K562 (cell line): ENCODE measurements around the gene NKAIN1. TPM values are rescaled to one million over a fixed set of nuclear protein-coding genes. Genes with fewer than 3 reads are reported as not detected.

Experiments
- ARID2 ChIP-seq: fragments of 450-650 bp; IDR thresholded peaks from 2 replicates; pipeline ENCODE4 v1.6.1; 2017; ENCODE audit warnings: antibody characterized with exemption, mild to moderate bottlenecking
- CBX1 ChIP-seq: sonication (generic); IDR thresholded peaks from 2 replicates; pipeline ENCODE4 v1.6.1; 2016; ENCODE audit warnings: antibody characterized with exemption, low read depth, mild to moderate bottlenecking
- CHCHD3 ChIP-seq: fragments of 250-450 bp; sonication (Bioruptor Pico); IDR thresholded peaks from 2 replicates; pipeline ENCODE4 v2.1.2; 2022; ENCODE audit warnings: mild to moderate bottlenecking
- CTBP1 ChIP-seq: fragments of 450-650 bp; IDR thresholded peaks from 2 replicates; pipeline ENCODE4 v1.6.1; 2016; ENCODE audit warnings: borderline replicate concordance
- ERF ChIP-seq: fragments of 450-650 bp; formaldehyde crosslinking; IDR thresholded peaks from 2 replicates; pipeline ENCODE4 v1.4.0; 2020; ENCODE audit warnings: mild to moderate bottlenecking, mixed read lengths
- ETV5 ChIP-seq: sonication (generic); formaldehyde crosslinking; IDR thresholded peaks from 2 replicates; pipeline ENCODE4 v1.4.0; 2020; ENCODE audit warnings: low read depth, mild to moderate bottlenecking, missing genetic modification reagents
- GTF2E2 ChIP-seq: fragments of 200-800 bp; sonication (Bioruptor generic); IDR thresholded peaks from 2 replicates; pipeline ENCODE4 v1.6.1; 2016; ENCODE audit warnings: missing genetic modification characterization, missing compliant biosample characterization
- NR2C2 ChIP-seq, 2 experiments: fragments of 200-800 bp in 1 of 2; sonication (Bioruptor generic) in 1 of 2; sonication (generic) in 1 of 2; formaldehyde crosslinking in 1 of 2; IDR thresholded peaks; 2 replicates each; pipeline versions ENCODE4 v1.6.1 to v1.8.0; 2016 to 2022; ENCODE audit warnings: mild to moderate bottlenecking in 1 of 2, missing compliant biosample characterization in 1 of 2, missing genetic modification characterization in 1 of 2, missing genetic modification reagents in 1 of 2
- SMAD4 ChIP-seq: fragments of 250-450 bp; sonication (Bioruptor Pico); conservative IDR thresholded peaks from 2 replicates; pipeline ENCODE4 v1.8.0; 2021; ENCODE audit warnings: inconsistent platforms, mild to moderate bottlenecking, moderate library complexity
- SNRNP70 ChIP-seq: fragments of 200-400 bp; formaldehyde crosslinking; optimal IDR thresholded peaks from 2 replicates; pipeline ENCODE3; 2017; ENCODE audit warnings: low read depth, low read length
- TEAD2 ChIP-seq: fragments of 450-650 bp; IDR thresholded peaks from 2 replicates; pipeline ENCODE4 v1.6.1; 2016; ENCODE audit warnings: missing genetic modification characterization, control low read depth, missing compliant biosample characterization
- XRCC4 ChIP-seq: IDR thresholded peaks from one replicate; pipeline ENCODE4 v1.6.1; 2011; ENCODE audit not compliant: insufficient read depth, insufficient read length; ENCODE audit errors: extremely low read depth
- ZNF717 ChIP-seq: fragments of 250-450 bp; sonication (Bioruptor Pico); IDR thresholded peaks from 2 replicates; pipeline ENCODE4 v1.5.0; 2021
- ZNF766 ChIP-seq: fragments of 200-800 bp; sonication (Bioruptor generic); conservative IDR thresholded peaks from 2 replicates; pipeline ENCODE4 v1.6.1; 2016; ENCODE audit warnings: missing genetic modification characterization, missing compliant biosample characterization
- ZNF780A ChIP-seq: fragments of 250-450 bp; sonication (Bioruptor Pico); IDR thresholded peaks from 2 replicates; pipeline ENCODE4 v1.5.0; 2021; ENCODE audit warnings: mild to moderate bottlenecking
- polyA plus RNA-seq, 8 experiments: library from polyadenylated mRNA; depleted of rRNA in 4 of 8; stranded (reverse) in 5 of 8; unstranded in 3 of 8; fragments of >200 nt; fragmentation: Nextera tagmentation in 2 of 8; fragmentation: Illumina TruSeq in 1 of 8; extraction: Ambion mirVana in 2 of 8; extraction: Trizol in 1 of 8; gene quantifications; 2 replicates each; pipeline versions ENCODE4 v1.2.1 to v1.2.3, GENCODE V29; 2011 to 2014; ENCODE audit warnings: inconsistent platforms in 1 of 8, missing spikeins in 1 of 8
- total RNA-seq, 7 experiments: library from RNA; depleted of rRNA in 6 of 7; stranded (reverse); fragments of >200 nt in 6 of 7; fragmentation: Illumina TruSeq in 2 of 7; extraction: Trizol in 2 of 7; gene quantifications; 2 replicates each; pipeline versions ENCODE4 v1.2.1 to v1.2.3, GENCODE V29; 2011 to 2021; ENCODE audit warnings: low replicate concordance in 1 of 7
- TF ChIP-seq, protein P1 (sequence below): fragments of 450-650 bp; IDR thresholded peaks from 2 replicates; pipeline ENCODE4 v1.6.1; 2018; ENCODE audit not compliant: partially characterized antibody
- TF ChIP-seq, protein P2 (sequence below): sonication (generic); formaldehyde crosslinking; IDR thresholded peaks from 2 replicates; pipeline ENCODE4 v1.8.0; 2022; ENCODE audit warnings: missing genetic modification reagents, mild to moderate bottlenecking, borderline replicate concordance
- TF ChIP-seq, protein P3 (sequence below): fragments of 450-650 bp; formaldehyde crosslinking; IDR thresholded peaks from 2 replicates; pipeline ENCODE4 v1.4.0; 2022; ENCODE audit warnings: missing genetic modification characterization
- TF ChIP-seq, protein P4 (sequence below), 3 experiments: fragments of 200-800 bp in 1 of 3; sonication (Bioruptor generic) in 1 of 3; sonication (generic) in 1 of 3; formaldehyde crosslinking in 1 of 3; IDR thresholded peaks; 2 replicates each; pipeline versions ENCODE4 v1.6.1 to v1.8.0; 2016 to 2022; ENCODE audit warnings: mild to moderate bottlenecking in 2 of 3, missing compliant biosample characterization in 2 of 3, missing genetic modification characterization in 2 of 3, missing genetic modification reagents in 1 of 3
- TF ChIP-seq, protein P5 (sequence below): fragments of 250-450 bp; sonication (Bioruptor Pico); IDR thresholded peaks from 2 replicates; pipeline ENCODE4 v1.5.0; 2021

The NKAIN1 gene
- total and polyA plus RNA-seq, 9 of the 15 experiments (the other 6 are each of a cell fraction or from before 2014, with no cell fraction given) = 0.03 to 0.22 (median 0.04) TPM; not detected in 3

DNA sequence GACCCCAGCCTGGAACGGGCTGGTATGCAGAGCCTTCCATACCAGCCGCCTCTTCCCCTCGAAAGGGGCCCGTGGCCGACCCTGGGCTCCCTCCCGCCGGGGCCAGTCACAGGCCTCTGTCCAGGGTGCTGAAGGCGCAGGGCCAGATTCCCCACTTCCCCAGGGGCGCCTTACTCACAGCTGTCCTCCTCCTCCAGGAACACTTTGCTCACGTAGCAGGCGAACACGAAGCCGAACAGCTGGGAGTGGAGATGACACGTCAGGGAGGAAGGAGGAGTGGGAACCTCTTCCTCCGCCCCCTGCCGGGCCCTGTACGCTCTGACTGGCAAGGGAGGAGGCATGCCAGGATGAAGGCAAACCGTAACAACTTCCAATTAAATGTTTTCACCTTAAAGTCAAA lies 57.3 kb downstream of the NKAIN1 start (continued):
- TF ChIP-seq, protein P1, sequence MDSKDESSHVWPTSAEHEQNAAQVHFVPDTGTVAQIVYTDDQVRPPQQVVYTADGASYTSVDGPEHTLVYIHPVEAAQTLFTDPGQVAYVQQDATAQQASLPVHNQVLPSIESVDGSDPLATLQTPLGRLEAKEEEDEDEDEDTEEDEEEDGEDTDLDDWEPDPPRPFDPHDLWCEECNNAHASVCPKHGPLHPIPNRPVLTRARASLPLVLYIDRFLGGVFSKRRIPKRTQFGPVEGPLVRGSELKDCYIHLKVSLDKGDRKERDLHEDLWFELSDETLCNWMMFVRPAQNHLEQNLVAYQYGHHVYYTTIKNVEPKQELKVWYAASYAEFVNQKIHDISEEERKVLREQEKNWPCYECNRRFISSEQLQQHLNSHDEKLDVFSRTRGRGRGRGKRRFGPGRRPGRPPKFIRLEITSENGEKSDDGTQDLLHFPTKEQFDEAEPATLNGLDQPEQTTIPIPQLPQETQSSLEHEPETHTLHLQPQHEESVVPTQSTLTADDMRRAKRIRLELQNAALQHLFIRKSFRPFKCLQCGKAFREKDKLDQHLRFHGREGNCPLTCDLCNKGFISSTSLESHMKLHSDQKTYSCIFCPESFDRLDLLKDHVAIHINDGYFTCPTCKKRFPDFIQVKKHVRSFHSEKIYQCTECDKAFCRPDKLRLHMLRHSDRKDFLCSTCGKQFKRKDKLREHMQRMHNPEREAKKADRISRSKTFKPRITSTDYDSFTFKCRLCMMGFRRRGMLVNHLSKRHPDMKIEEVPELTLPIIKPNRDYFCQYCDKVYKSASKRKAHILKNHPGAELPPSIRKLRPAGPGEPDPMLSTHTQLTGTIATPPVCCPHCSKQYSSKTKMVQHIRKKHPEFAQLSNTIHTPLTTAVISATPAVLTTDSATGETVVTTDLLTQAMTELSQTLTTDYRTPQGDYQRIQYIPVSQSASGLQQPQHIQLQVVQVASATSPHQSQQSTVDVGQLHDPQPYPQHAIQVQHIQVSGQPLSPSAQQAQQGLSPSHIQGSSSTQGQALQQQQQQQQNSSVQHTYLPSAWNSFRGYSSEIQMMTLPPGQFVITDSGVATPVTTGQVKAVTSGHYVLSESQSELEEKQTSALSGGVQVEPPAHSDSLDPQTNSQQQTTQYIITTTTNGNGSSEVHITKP = no peak
- no peak for TF ChIP-seq CHCHD3
- TF ChIP-seq ETV5 (CRISPR knock-in tag) = no peak
- no peak for TF ChIP-seq CTBP1
- TF ChIP-seq ZNF766 (CRISPR knock-in tag) = 0 out of 2 replicates have a peak, but pooled peaks have one; percentile 51
- TF ChIP-seq, protein P2, sequence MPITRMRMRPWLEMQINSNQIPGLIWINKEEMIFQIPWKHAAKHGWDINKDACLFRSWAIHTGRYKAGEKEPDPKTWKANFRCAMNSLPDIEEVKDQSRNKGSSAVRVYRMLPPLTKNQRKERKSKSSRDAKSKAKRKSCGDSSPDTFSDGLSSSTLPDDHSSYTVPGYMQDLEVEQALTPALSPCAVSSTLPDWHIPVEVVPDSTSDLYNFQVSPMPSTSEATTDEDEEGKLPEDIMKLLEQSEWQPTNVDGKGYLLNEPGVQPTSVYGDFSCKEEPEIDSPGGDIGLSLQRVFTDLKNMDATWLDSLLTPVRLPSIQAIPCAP (CRISPR knock-in tag) = peak; percentile 73; the same call in 1 of the 2 replicates
- TF ChIP-seq ARID2 = no peak
- TF ChIP-seq, protein P3, sequence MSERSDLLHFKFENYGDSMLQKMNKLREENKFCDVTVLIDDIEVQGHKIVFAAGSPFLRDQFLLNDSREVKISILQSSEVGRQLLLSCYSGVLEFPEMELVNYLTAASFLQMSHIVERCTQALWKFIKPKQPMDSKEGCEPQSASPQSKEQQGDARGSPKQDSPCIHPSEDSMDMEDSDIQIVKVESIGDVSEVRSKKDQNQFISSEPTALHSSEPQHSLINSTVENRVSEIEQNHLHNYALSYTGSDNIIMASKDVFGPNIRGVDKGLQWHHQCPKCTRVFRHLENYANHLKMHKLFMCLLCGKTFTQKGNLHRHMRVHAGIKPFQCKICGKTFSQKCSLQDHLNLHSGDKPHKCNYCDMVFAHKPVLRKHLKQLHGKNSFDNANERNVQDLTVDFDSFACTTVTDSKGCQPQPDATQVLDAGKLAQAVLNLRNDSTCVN (CRISPR knock-in tag) = no peak
- no peak for TF ChIP-seq SMAD4 (CRISPR knock-in tag)
- TF ChIP-seq XRCC4 = no peak
- peak; percentile 54; the same call in 1 of the 2 replicates for TF ChIP-seq NR2C2 (CRISPR knock-in tag; IDR thresholded peaks at IDR 0.05)
- no peak for TF ChIP-seq NR2C2 (tag; IDR thresholded peaks at IDR 0.05)
- TF ChIP-seq, protein P4, sequence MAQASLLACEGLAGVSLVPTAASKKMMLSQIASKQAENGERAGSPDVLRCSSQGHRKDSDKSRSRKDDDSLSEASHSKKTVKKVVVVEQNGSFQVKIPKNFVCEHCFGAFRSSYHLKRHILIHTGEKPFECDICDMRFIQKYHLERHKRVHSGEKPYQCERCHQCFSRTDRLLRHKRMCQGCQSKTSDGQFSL (CRISPR knock-in tag; IDR thresholded peaks at IDR 0.05) = no peak
- TF ChIP-seq, protein P4 (tag; IDR thresholded peaks at IDR 0.05) = no peak
- no peak for TF ChIP-seq TEAD2 (tag)
- TF ChIP-seq ZNF717 (CRISPR knock-in tag) = no peak
- TF ChIP-seq, protein P5, sequence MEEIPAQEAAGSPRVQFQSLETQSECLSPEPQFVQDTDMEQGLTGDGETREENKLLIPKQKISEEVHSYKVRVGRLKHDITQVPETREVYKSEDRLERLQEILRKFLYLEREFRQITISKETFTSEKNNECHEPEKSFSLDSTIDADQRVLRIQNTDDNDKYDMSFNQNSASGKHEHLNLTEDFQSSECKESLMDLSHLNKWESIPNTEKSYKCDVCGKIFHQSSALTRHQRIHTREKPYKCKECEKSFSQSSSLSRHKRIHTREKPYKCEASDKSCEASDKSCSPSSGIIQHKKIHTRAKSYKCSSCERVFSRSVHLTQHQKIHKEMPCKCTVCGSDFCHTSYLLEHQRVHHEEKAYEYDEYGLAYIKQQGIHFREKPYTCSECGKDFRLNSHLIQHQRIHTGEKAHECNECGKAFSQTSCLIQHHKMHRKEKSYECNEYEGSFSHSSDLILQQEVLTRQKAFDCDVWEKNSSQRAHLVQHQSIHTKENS (CRISPR knock-in tag) = no peak
- TF ChIP-seq ZNF780A = no peak
- TF ChIP-seq SNRNP70 = no peak
- TF ChIP-seq GTF2E2 (tag) = no peak
- TF ChIP-seq ERF (CRISPR knock-in tag) = no peak
- no peak for TF ChIP-seq CBX1
